Naive thymus-derived CD8-positive, alpha-beta T cell (primary cell): ENCODE measurements around the gene PAOX. TPM values are rescaled to one million over a fixed set of nuclear protein-coding genes. Genes with fewer than 3 reads are reported as not detected.

Experiments
- ATAC-seq, 2 donors: fragments of 150-1000 bp; cut with Tn5 transposase in 1 of 2; sonication (Bioruptor Pico), chemical (Tn5 transposase) in 1 of 2; 1 replicate in 1 of 2; 2 replicates in 1 of 2; pipeline ENCODE4 v1.10.0; 2021; ENCODE audit warnings: mild to moderate bottlenecking in 2 of 2, moderate library complexity in 2 of 2
- POLR2A ChIA-PET: fragments of 350-600 bp; sonication (Branson Sonifier 250); formaldehyde crosslinking; loops from one replicate; lab custom pipeline; 2021; ENCODE audit warnings: antibody characterized with exemption; lab: Charles Lee
- DNase-seq, 10 donors: peaks; one replicate each; pipeline versions ENCODE4 v3.0.0 to v3.0.0-alpha.2; 2020 to 2022
- H3K27ac Mint-ChIP-seq, 10 donors: one replicate each; pipeline ENCODE4 v1.8.0; 2020 to 2022; ENCODE audit warnings: mild to moderate bottlenecking in 10 of 10, mixed read lengths in 10 of 10, moderate library complexity in 4 of 10, inconsistent platforms in 1 of 10
- H3K27me3 Mint-ChIP-seq, 5 donors: one replicate each; pipeline ENCODE4 v1.8.0; 2021 to 2022; ENCODE audit warnings: mixed read lengths in 5 of 5
- H3K36me3 Mint-ChIP-seq, 3 donors: one replicate each; pipeline ENCODE4 v1.8.0; 2020 to 2022; ENCODE audit warnings: mixed read lengths in 3 of 3, mild to moderate bottlenecking in 2 of 3, inconsistent platforms in 1 of 3
- H3K4me1 Mint-ChIP-seq, 4 donors: one replicate each; pipeline ENCODE4 v1.8.0; 2021 to 2022; ENCODE audit warnings: mixed read lengths in 4 of 4
- H3K4me3 Mint-ChIP-seq, 10 donors: one replicate each; pipeline ENCODE4 v1.8.0; 2020 to 2022; ENCODE audit warnings: mild to moderate bottlenecking in 10 of 10, mixed read lengths in 10 of 10, moderate library complexity in 6 of 10, inconsistent platforms in 1 of 10
- H3K9me3 Mint-ChIP-seq, 9 donors: one replicate each; pipeline ENCODE4 v1.8.0; 2020 to 2022; ENCODE audit warnings: mixed read lengths in 9 of 9, mild to moderate bottlenecking in 3 of 9, inconsistent platforms in 1 of 9, moderate library complexity in 1 of 9
- polyA plus RNA-seq, 3 donors: library from polyadenylated mRNA; unstranded; fragments of 300-500 nt; fragmentation: Illumina TruSeq; gene quantifications; one replicate each; pipeline ENCODE4 v1.2.3, GENCODE V29; 2021
- total RNA-seq, 8 experiments: library from RNA in 2 of 8; stranded (reverse) in 2 of 8; gene quantifications; one replicate each; pipeline ENCODE4 v1.2.3 and lab custom pipeline; 2021 to 2026

The PAOX gene
- total and polyA plus RNA-seq, 5 experiments from 2014 or later: 10.9 to 15.6 (median 11.9) TPM

- Mint-ChIP-seq H3K36me3 (no peaks in the 10 kb centered on the region), H3K27ac (no peak overlapping the region), H3K4me3 (no peak overlapping the region), H3K27me3 (peaks cover 3 to 17% (median 5%) of the 10 kb centered on the region in 5 donors), H3K4me1 (peaks cover 2 to 17% (median 3%) of the 10 kb centered on the region in 4 donors), H3K9me3 (no peaks in the 10 kb centered on the region)
- POLR2A ChIA-PET: no interaction called here
- DNase-seq (no peak), ATAC-seq (no peak)
Measured at GRCh38 chr10:133350950-133351329, 28.1 kb upstream of the PAOX start.

DNA sequence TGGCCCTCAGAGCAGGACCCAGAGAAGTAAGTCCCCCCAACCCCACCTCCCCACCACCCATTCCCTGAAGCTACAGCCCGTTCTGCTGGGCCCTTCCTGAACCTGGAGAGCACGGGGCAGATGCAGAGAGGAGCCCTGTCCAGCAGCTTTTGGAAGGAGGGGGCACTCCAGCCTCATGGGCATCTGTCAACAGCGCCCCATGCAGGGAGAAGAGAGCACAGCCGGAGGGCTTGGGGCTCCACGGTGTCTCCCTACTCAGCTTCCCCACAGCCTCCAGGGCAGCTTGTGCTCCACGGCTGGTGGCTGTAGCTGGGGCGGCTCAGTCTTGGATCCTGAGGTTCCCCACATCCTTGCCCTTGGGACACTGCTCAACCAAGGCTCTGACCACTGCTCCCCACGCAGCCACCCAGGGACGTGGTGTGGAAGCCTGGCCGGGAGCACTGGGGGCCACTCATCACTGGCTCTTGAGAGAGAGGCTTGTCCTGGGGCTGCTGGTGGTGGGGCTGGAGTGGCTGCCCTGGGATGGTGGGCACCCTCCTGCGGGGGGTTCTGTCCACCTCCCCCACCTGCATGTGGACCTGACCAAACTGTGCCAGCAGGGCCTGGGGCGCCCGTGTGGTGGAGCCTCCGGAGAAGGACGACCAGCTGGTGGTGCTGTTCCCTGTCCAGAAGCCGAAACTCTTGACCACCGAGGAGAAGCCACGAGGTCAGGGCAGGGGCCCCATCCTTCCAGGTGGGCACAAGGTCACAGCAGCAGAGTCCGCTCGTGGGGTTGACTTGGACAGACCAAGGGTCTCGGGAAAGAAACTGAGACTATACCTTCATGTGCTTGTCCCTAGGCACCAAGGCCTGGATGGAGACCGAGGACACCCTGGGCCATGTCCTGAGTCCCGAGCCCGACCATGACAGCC, 27.4 kb upstream of the PAOX start:
- H3K27me3 Mint-ChIP-seq: peaks cover 3 to 10% (median 5%) of the 10 kb centered on the region in 5 donors
- H3K4me3 Mint-ChIP-seq: no peak overlapping the region
- H3K27ac Mint-ChIP-seq: no peak overlapping the region
- H3K36me3 Mint-ChIP-seq: no peaks in the 10 kb centered on the region
- ATAC-seq (no peak), DNase-seq (no peak)
- POLR2A ChIA-PET: interaction anchor here (1.0 kb wide), 1 partner anchor 8 kb away, joined by 12 read pairs; no protein-coding TSS in a partner anchor
- H3K4me1 Mint-ChIP-seq: peaks cover 5 to 16% (median 7%) of the 10 kb centered on the region in 4 donors
- H3K9me3 Mint-ChIP-seq: no peaks in the 10 kb centered on the region

DNA sequence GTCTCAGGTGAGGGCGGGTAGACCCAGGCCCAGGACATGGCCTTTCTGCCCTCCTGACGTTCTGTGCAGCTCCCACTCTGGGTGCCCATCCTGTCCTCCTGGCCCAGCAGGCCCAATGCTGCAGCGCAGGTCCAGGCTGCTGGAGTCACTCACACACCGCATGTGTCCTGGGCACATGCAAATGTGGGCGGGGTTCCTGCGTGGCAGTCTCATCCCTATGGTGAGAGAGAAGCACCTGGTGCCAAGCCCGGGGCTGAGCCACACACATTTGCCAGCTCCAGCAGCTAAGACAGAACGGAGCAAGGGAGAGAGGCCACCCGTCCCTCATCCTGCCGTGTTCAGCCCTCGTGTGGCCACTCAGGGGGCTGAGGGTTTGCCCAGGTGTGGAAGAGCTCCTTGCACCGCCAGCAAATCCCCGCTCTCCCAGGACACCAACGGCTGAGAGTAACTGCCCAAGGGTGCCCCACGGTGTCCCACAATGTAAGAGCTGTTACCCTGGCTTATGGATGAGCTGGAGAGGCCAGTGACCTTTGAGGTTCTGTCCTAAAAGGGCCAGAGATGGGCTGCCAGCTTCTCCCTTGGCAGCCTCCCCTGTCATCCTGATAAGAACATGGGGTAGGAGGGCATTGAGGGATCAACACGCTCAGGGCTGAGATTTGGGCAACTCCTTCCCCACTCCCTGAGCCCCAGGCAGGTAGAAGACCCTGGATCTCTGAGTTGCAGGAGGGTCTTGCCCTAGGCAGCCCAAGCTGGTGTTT, 25.7 kb upstream of the PAOX start:
- Mint-ChIP-seq H3K27me3 (peaks cover 3 to 9% (median 5%) of the 10 kb centered on the region in 5 donors), H3K36me3 (no peaks in the 10 kb centered on the region), H3K9me3 (no peaks in the 10 kb centered on the region), H3K4me1 (peaks cover 5 to 15% (median 7%) of the 10 kb centered on the region in 4 donors), H3K27ac (peak overlapping the region in 1 of 10 donors; percentile 60), H3K4me3 (no peak overlapping the region)
- ATAC-seq (no peak), DNase-seq (no peak)
- POLR2A ChIA-PET: interaction anchor here (1.0 kb wide), 1 partner anchor 9 kb away, joined by 12 read pairs; no protein-coding TSS in a partner anchor

- ATAC-seq (no peak), DNase-seq (no peak)
- no peaks in the 10 kb centered on the region for H3K9me3 Mint-ChIP-seq
- POLR2A ChIA-PET: no interaction called here
- H3K27me3 Mint-ChIP-seq: peaks cover 2 to 6% (median 3%) of the 10 kb centered on the region in 5 donors
- H3K4me3 Mint-ChIP-seq: no peak overlapping the region
- H3K4me1 Mint-ChIP-seq: peaks cover 5 to 13% (median 6%) of the 10 kb centered on the region in 4 donors
- no peak overlapping the region for H3K27ac Mint-ChIP-seq
- H3K36me3 Mint-ChIP-seq: no peaks in the 10 kb centered on the region
Measured at GRCh38 chr10:133353988-133354605, 25.0 kb upstream of the PAOX start.

GRCh38 chr10:133354672-133355240, 24.3 kb upstream of the PAOX start:
- Mint-ChIP-seq H3K4me1 (peaks cover 3 to 10% (median 5%) of the 10 kb centered on the region in 4 donors), H3K27ac (no peak overlapping the region), H3K4me3 (no peak overlapping the region), H3K36me3 (no peaks in the 10 kb centered on the region), H3K9me3 (no peaks in the 10 kb centered on the region), H3K27me3 (no peaks in the 10 kb centered on the region)
- POLR2A ChIA-PET: interaction anchor here (1.0 kb wide), 1 partner anchor 24 kb away, joined by 3 read pairs; the partner anchor contains the start of gene PAOX
- ATAC-seq (no peak), DNase-seq (no peak)

DNA sequence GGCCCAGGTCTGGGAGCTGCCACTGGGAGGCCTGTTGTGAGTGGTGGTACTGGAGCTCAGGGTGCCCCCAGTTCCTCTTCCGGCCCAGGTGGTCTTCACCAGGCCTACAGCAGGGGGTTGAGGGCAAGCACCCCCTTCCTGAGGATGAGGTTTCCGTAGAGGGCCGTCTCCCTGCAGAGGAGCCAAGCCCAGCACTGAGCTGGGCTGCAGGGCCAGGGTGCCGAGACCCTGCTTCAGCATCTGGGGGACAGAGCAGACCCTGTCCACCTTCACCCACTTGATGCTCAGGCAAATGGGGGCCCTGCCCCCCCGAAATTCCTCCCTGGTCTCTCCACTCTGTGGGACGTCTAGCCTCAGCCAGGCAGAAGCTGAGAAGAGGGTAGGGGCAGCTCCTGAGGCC, 23.8 kb upstream of the PAOX start:
- POLR2A ChIA-PET: interaction anchor here (1.0 kb wide), 1 partner anchor 23 kb away, joined by 3 read pairs; the partner anchor contains the start of gene PAOX
- Mint-ChIP-seq H3K4me3 (peak overlapping the region in 1 of 10 donors; percentile 22), H3K27me3 (no peaks in the 10 kb centered on the region), H3K27ac (no peak overlapping the region), H3K9me3 (no peaks in the 10 kb centered on the region), H3K36me3 (no peaks in the 10 kb centered on the region), H3K4me1 (peaks cover 3 to 7% (median 4%) of the 10 kb centered on the region in 4 donors)
- ATAC-seq (no peak), DNase-seq (no peak)

- Mint-ChIP-seq H3K4me1 (peaks cover 3 to 7% (median 5%) of the 10 kb centered on the region in 4 donors), H3K9me3 (no peaks in the 10 kb centered on the region), H3K27ac (peak overlapping the region in 4 of 10 donors; percentile 11 to 85 (median 56)), H3K36me3 (no peaks in the 10 kb centered on the region), H3K27me3 (no peaks in the 10 kb centered on the region), H3K4me3 (peak overlapping the region; percentile 33 to 79 (median 70))
- ATAC-seq: no peak
- DNase-seq: no peak
- POLR2A ChIA-PET: interaction anchor here (1.0 to 1.2 kb wide), 2 partner anchors 23 to 34 kb away, joined by 3 to 4 read pairs; partner anchors contain the start of gene PAOX
Measured at GRCh38 chr10:133355991-133356390, 23.1 kb upstream of the PAOX start.

GRCh38 chr10:133356549-133357284, 22.3 kb upstream of the PAOX start:
- no peak for DNase-seq
- Mint-ChIP-seq H3K27me3 (no peaks in the 10 kb centered on the region), H3K9me3 (no peaks in the 10 kb centered on the region), H3K4me1 (peaks cover 3 to 12% (median 6%) of the 10 kb centered on the region in 4 donors), H3K27ac (peak overlapping the region in 3 of 10 donors; percentile 59 to 81 (median 63)), H3K36me3 (peaks cover 0 to 2% (median 0%) of the 10 kb centered on the region in 3 donors), H3K4me3 (peak overlapping the region; percentile 69 to 84 (median 74))
- no peak for ATAC-seq
- POLR2A ChIA-PET: interaction anchor here (0.6 to 2.1 kb wide), 3 partner anchors 21 to 82 kb away, joined by 3 to 11 read pairs (median 4); no protein-coding TSS in a partner anchor

DNA sequence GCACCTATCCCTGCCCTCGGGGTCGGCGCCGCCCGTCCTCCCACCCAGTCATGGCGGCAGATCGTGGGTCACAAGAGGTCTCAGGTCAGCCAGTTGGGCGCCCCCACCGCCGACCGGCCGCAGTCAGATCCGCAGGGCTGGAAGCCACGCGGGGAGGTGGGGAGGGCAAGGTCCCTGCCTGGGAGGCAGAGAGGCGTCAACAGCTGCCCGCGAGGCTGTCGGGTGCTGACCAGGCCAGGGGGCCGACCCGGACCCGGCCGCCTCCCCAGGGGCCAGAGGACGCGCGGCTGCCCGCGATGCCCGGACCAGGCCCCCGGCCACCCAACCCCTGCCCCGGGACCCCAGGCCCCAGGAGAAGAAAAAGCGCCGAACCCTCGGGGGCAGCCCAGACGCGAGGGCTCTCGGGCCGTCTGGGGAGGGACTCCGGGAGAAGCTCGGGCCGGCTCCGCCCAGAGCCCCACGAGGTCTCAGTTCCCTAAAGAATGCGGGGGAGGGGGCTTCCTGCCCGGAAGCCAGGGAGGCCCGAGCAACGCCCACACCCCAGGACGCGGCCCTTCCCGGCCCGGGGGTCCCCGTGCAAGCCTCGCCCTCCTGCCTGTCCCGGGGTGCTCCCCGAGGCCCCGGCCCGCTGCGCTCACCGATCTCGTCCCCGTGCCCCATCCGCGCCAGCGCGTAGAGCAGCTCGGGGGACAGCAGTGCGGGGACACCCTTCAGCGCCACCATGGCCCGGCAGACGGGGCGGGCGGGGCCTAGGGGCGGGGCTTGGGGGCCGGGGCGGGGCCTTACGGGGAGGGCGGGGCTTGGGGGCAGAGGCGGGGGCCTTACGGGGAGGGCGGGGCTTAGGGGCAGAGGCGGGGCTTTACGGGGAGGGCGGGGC, 21.5 kb upstream of the PAOX start, which contains the start of gene FUOM:
Gene FUOM, minus strand, starts transcription at position 735 of the 877 bp plus-strand sequence. Its CDS starts 12 bp downstream, at position 723.
- Mint-ChIP-seq H3K9me3 (no peaks in the 10 kb centered on the region), H3K27ac (peak within 1 kb of the TSS in 7 of 10 donors; percentile 24 to 81 (median 62)), H3K4me3 (peak within 1 kb of the TSS; percentile 62 to 87 (median 74)), H3K27me3 (no peaks in the 10 kb centered on the region), H3K36me3 (peaks cover 0 to 9% (median 0%) of the 10 kb centered on the region in 3 donors), H3K4me1 (peaks cover 3 to 16% (median 8%) of the 10 kb centered on the region in 4 donors)
- peak; percentile 62 to 85 (median 74) for DNase-seq
- peak; percentile 88 to 91 for ATAC-seq
- POLR2A ChIA-PET: interaction anchor here (1.9 to 2.1 kb wide), 2 partner anchors 21 to 32 kb away, joined by 7 to 11 read pairs; no protein-coding TSS in a partner anchor
